DMS114 treated with DMSO at 0.1 percent for 48 hours (cell line): Measurements from ENCODE around the gene SRGAP1.
"Not testable (repeated sequence)": the region's sequence is repeated elsewhere in the genome, so short reads cannot be mapped to it uniquely, and the experiment has no call there.

ENCODE experiments used
- DNase-seq: peaks from one replicate; lab custom pipeline; 2025; ENCODE audit not compliant: unreplicated experiment; lab: John Stamatoyannopoulos, UW

Gene SRGAP1

GRCh38 chr12:64039281-64039871, 194.9 kb downstream of the SRGAP1 start:
- no peak for DNase-seq

- DNase-seq: no peak
These were observed 198.4 kb downstream of the SRGAP1 start for GRCh38 chr12:64042911-64043310.

GRCh38 chr12:64044191-64044590, 199.7 kb downstream of the SRGAP1 start:
- no peak for DNase-seq

- DNase-seq: no peak
These were observed 206.6 kb downstream of the SRGAP1 start for GRCh38 chr12:64051057-64051456.

GRCh38 chr12:64053117-64053516, 208.6 kb downstream of the SRGAP1 start:
- no peak for DNase-seq

- no peak for DNase-seq
These were observed 209.6 kb downstream of the SRGAP1 start for GRCh38 chr12:64054079-64054520.

GRCh38 chr12:64056741-64057140, 212.2 kb downstream of the SRGAP1 start:
- no peak for DNase-seq

- no peak for DNase-seq
These were observed 213.2 kb downstream of the SRGAP1 start for GRCh38 chr12:64057706-64058105.

- no peak for DNase-seq
These were observed 214.2 kb downstream of the SRGAP1 start for GRCh38 chr12:64058541-64059265.

GRCh38 chr12:64059685-64060084, 215.2 kb downstream of the SRGAP1 start:
- no peak for DNase-seq

GRCh38 chr12:64061868-64062375, 217.4 kb downstream of the SRGAP1 start:
- no peak for DNase-seq

GRCh38 chr12:64063121-64063520, 218.6 kb downstream of the SRGAP1 start:
- DNase-seq: no peak

- DNase-seq: no peak
These were observed 219.7 kb downstream of the SRGAP1 start for GRCh38 chr12:64064240-64064639.

GRCh38 chr12:64064706-64065105, 220.2 kb downstream of the SRGAP1 start:
- no peak for DNase-seq

GRCh38 chr12:64065881-64066451, 221.5 kb downstream of the SRGAP1 start:
- DNase-seq: no peak

GRCh38 chr12:64066776-64067175, 222.3 kb downstream of the SRGAP1 start:
- DNase-seq: no peak

GRCh38 chr12:64070454-64070853, 226.0 kb downstream of the SRGAP1 start:
- no peak for DNase-seq

- DNase-seq: no peak
These were observed 228.5 kb downstream of the SRGAP1 start for GRCh38 chr12:64072916-64073575.

GRCh38 chr12:64076565-64076964, 232.1 kb downstream of the SRGAP1 start:
- not testable (repeated sequence) for DNase-seq

GRCh38 chr12:64077922-64078321, 233.4 kb downstream of the SRGAP1 start:
- no peak for DNase-seq

- no peak for DNase-seq
These were observed 236.0 kb downstream of the SRGAP1 start for GRCh38 chr12:64080319-64081007.
